IMR-90 (cell line): ENCODE results near the gene CDHR2. TPM values are rescaled to one million over a fixed set of nuclear protein-coding genes. Genes with fewer than 3 reads are reported as not detected.

Experiments
- ATAC-seq: fragments of 200-7000 bp; cut with Tn5 transposase; 2 replicates; pipeline ENCODE4 v1.9.1; 2020; ENCODE audit warnings: low read depth, mild to moderate bottlenecking, moderate library complexity
- BruUV-seq: library from RNA; stranded (reverse); fragments of 400-500 nt; replicated peaks from 2 replicates; lab custom pipeline; 2021; lab: Mats Ljungman, UMichigan
- CTCF ChIA-PET: fragments of 300-600 bp; formaldehyde crosslinking; extraction: SDS; loops from one replicate; lab custom pipeline; 2021; ENCODE audit warnings: antibody characterized with exemption; lab: Yijun Ruan, JAX
- POLR2A ChIA-PET: fragments of 300-600 bp; sonication (Branson Sonifier 250); formaldehyde crosslinking; loops from one replicate; lab custom pipeline; 2022; ENCODE audit warnings: antibody characterized with exemption; ENCODE audit not compliant: unreplicated experiment; lab: Charles Lee
- DNase-seq: peaks from one replicate; pipeline ENCODE4 v3.0.0; 2013
- H2AFZ ChIP-seq: replicated peaks from 2 replicates; pipeline ENCODE3; 2013; ENCODE audit warnings: low read length, mild to moderate bottlenecking; ENCODE audit not compliant: poor library complexity
- H2AK5ac ChIP-seq: 2 replicates; pipeline ENCODE4 v1.6.1; 2013; ENCODE audit warnings: low read depth, low read length, inconsistent platforms
- H2AK9ac ChIP-seq: replicated peaks from 2 replicates; pipeline ENCODE3; 2013; ENCODE audit warnings: mild to moderate bottlenecking, low read depth, low read length, moderate library complexity; ENCODE audit not compliant: poor library complexity
- H2BK120ac ChIP-seq: 2 replicates; pipeline ENCODE4 v1.6.1; 2013; ENCODE audit warnings: low read depth, low read length, inconsistent platforms
- H2BK15ac ChIP-seq: 3 replicates; pipeline ENCODE4 v1.6.1; 2013; ENCODE audit warnings: low read depth, low read length, inconsistent platforms
- H2BK20ac ChIP-seq: 2 replicates; pipeline ENCODE4 v1.6.1; 2013; ENCODE audit warnings: low read depth, mild to moderate bottlenecking, inconsistent platforms, low read length, moderate library complexity
- H2BK5ac ChIP-seq: 2 replicates; pipeline ENCODE4 v1.6.1; 2013; ENCODE audit warnings: mild to moderate bottlenecking, low read depth, low read length, inconsistent platforms; ENCODE audit not compliant: poor library complexity, severe bottlenecking
- H3K14ac ChIP-seq: replicated peaks from 2 replicates; pipeline ENCODE4 v1.6.1; 2013; ENCODE audit warnings: low read depth, low read length, inconsistent platforms
- H3K18ac ChIP-seq: 2 replicates; pipeline ENCODE4 v1.6.1; 2013; ENCODE audit warnings: low read depth, low read length, control low read depth
- H3K23ac ChIP-seq: 2 replicates; pipeline ENCODE4 v1.6.1; 2013; ENCODE audit warnings: low read depth, low read length, inconsistent platforms
- H3K27ac ChIP-seq: 2 replicates; pipeline ENCODE4 v1.5.1; 2013; ENCODE audit warnings: mild to moderate bottlenecking, control low read depth, low read length; ENCODE audit not compliant: insufficient read depth
- H3K27me3 ChIP-seq: 2 replicates; pipeline ENCODE4 v1.6.1; 2013; ENCODE audit warnings: low read length; ENCODE audit not compliant: control insufficient read depth, insufficient read depth
- H3K36me3 ChIP-seq: 2 replicates; pipeline ENCODE4 v1.6.1; 2013; ENCODE audit warnings: low read length, mixed read lengths; ENCODE audit not compliant: control insufficient read depth, insufficient read depth
- H3K4ac ChIP-seq: 2 replicates; pipeline ENCODE4 v1.6.1; 2013; ENCODE audit warnings: low read depth, low read length, inconsistent platforms
- H3K4me1 ChIP-seq: 2 replicates; pipeline ENCODE4 v1.6.1; 2013; ENCODE audit warnings: low read length, mixed read lengths; ENCODE audit not compliant: control insufficient read depth, insufficient read depth
- H3K4me2 ChIP-seq: 2 replicates; pipeline ENCODE4 v1.6.1; 2013; ENCODE audit warnings: low read depth, mild to moderate bottlenecking, control low read depth, low read length, moderate library complexity
- H3K4me3 ChIP-seq: 2 replicates; pipeline ENCODE4 v1.5.1; 2013; ENCODE audit warnings: low read depth, mild to moderate bottlenecking, control low read depth, low read length, moderate library complexity; ENCODE audit not compliant: insufficient read depth
- H3K56ac ChIP-seq: 2 replicates; pipeline ENCODE4 v1.6.1; 2013; ENCODE audit warnings: low read length, inconsistent platforms; ENCODE audit not compliant: insufficient read depth; ENCODE audit errors: extremely low read depth
- H3K79me1 ChIP-seq, 2 experiments: 2 replicates each; pipeline ENCODE4 v1.6.1; 2013; ENCODE audit warnings: low read length in 2 of 2, inconsistent platforms in 1 of 2, low read depth in 1 of 2
- H3K9ac ChIP-seq: 2 replicates; pipeline ENCODE4 v1.6.1; 2013; ENCODE audit warnings: low read depth, low read length, control low read depth
- H3K9me1 ChIP-seq: 2 replicates; pipeline ENCODE4 v1.6.1; 2013; ENCODE audit warnings: low read length, inconsistent platforms; ENCODE audit not compliant: insufficient read depth
- H3K9me3 ChIP-seq: 2 replicates; pipeline ENCODE4 v1.6.1; 2013; ENCODE audit warnings: low read length; ENCODE audit not compliant: control insufficient read depth, insufficient read depth
- H4K20me1 ChIP-seq: 2 replicates; pipeline ENCODE4 v1.6.1; 2013; ENCODE audit warnings: low read length, inconsistent platforms; ENCODE audit not compliant: insufficient read depth
- H4K5ac ChIP-seq: 2 replicates; pipeline ENCODE4 v1.6.1; 2013; ENCODE audit warnings: mild to moderate bottlenecking, low read depth, low read length, control low read depth
- H4K8ac ChIP-seq, 2 experiments: 2 replicates each; pipeline ENCODE4 v1.6.1; 2013; ENCODE audit warnings: low read depth in 2 of 2, low read length in 2 of 2, control low read depth in 1 of 2, inconsistent platforms in 1 of 2
- H4K91ac ChIP-seq: 2 replicates; pipeline ENCODE4 v1.6.1; 2013; ENCODE audit warnings: low read depth, low read length, inconsistent platforms; ENCODE audit not compliant: insufficient read depth
- CEBPB ChIP-seq: IDR thresholded peaks from 2 replicates; pipeline ENCODE4 v1.6.1; 2012; ENCODE audit warnings: low read depth, low read length, improper control_type of control experiment
- FOS ChIP-seq: fragments of 150-350 bp; IDR thresholded peaks from 2 replicates; pipeline ENCODE4 v1.6.1; 2016; ENCODE audit warnings: low read depth, low read length
- MAZ ChIP-seq: IDR thresholded peaks from 2 replicates; pipeline ENCODE4 v1.6.1; 2012; ENCODE audit warnings: low read depth, mild to moderate bottlenecking, low read length, improper control_type of control experiment, moderate library complexity, borderline replicate concordance
- NFE2L2 ChIP-seq: fragments of 150-350 bp; IDR thresholded peaks from 2 replicates; pipeline ENCODE4 v1.6.1; 2016; ENCODE audit warnings: low read depth, mild to moderate bottlenecking, low read length
- RFX5 ChIP-seq: IDR thresholded peaks from 2 replicates; pipeline ENCODE4 v1.8.0; 2012; ENCODE audit warnings: low read depth, mild to moderate bottlenecking, low read length, moderate library complexity
- WGBS, 2 experiments: methylation state at CpG; one replicate each; pipeline versions ENCODE4 v1.1.5 to v1.1.7; 2013; ENCODE audit warnings: missing lambda C conversion rate in 2 of 2; ENCODE audit not compliant: insufficient read length in 1 of 2; ENCODE audit errors: extremely low coverage in 2 of 2; 5-methylcytosine and 5-hydroxymethylcytosine counted together
- dilution Hi-C: fragments of 300-500 bp; cut with HindIII; formaldehyde crosslinking; loops from one replicate; pipeline ENCODE4 v1.14.3; 2018; ENCODE audit warnings: low sequenced_read_pairs; ENCODE audit not compliant: unreplicated experiment
- in situ Hi-C: fragments of 300-500 bp; cut with MboI; formaldehyde crosslinking; loops from 3 replicates; pipeline ENCODE4 v1.14.3; 2019; ENCODE audit warnings: low sequenced_read_pairs, inconsistent platforms, mixed read lengths
- intact Hi-C: fragments of 100-400 bp; cut with micrococcal nuclease; formaldehyde crosslinking; loops from 2 replicates; pipeline ENCODE4 v1.10.0; 2022
- polyA plus RNA-seq, 3 experiments: library from polyadenylated mRNA; depleted of rRNA; stranded (reverse); fragments of >200 nt; gene quantifications; 2 replicates each; pipeline ENCODE4 v1.2.3, GENCODE V29; 2012; ENCODE audit warnings: low replicate concordance in 1 of 3
- total RNA-seq: library from RNA; depleted of rRNA; stranded (reverse); fragments of >200 nt; gene quantifications from 2 replicates; pipeline ENCODE4 v1.2.3, GENCODE V29; 2012

CDHR2 gene
- total and polyA plus RNA-seq, 2 of the 4 experiments (the other 2 are of a cell fraction), result not detected

GRCh38 chr5:176545737-176546509 lies 3.2 kb upstream of the CDHR2 start:
- H3K18ac ChIP-seq, result no peak overlapping the region
- H3K9me1 ChIP-seq, result no peaks in the 10 kb centered on the region
- no peak overlapping the region for H3K23ac ChIP-seq
- H3K9ac ChIP-seq, result no peak overlapping the region
- H3K79me1 ChIP-seq, result no peaks in the 10 kb centered on the region; a peak in 1 of 4 replicates
- ChIA-PET POLR2A (no interaction called here), CTCF (no interaction called here)
- H3K56ac ChIP-seq, result no peak overlapping the region
- in situ Hi-C loops (no loop called here), intact Hi-C loops (no loop called here), dilution Hi-C loops (no loop called here)
- H2BK20ac ChIP-seq, result no peak overlapping the region
- BruUV-seq, result no TSS peak
- H4K91ac ChIP-seq, result no peak overlapping the region
- H3K4me2 ChIP-seq, result no peak overlapping the region
- H3K27me3 ChIP-seq, result peaks cover 2% of the 10 kb centered on the region; the same call in 1 of the 2 replicates
- no peak overlapping the region for H2BK5ac ChIP-seq
- no peak overlapping the region for H4K8ac ChIP-seq
- no peak overlapping the region for H3K4me3 ChIP-seq
- TF ChIP-seq NFE2L2, result no peak
- no peak for TF ChIP-seq RFX5
- TF ChIP-seq CEBPB, result no peak
- no peak for TF ChIP-seq MAZ
- TF ChIP-seq FOS, result no peak
- H2BK120ac ChIP-seq, result no peak overlapping the region
- H2AK9ac ChIP-seq, result no peak overlapping the region
- no peaks in the 10 kb centered on the region for H3K9me3 ChIP-seq
- H3K4ac ChIP-seq, result no peak overlapping the region
- no peak overlapping the region for H2AFZ ChIP-seq
- H3K36me3 ChIP-seq, result no peaks in the 10 kb centered on the region
- no peak overlapping the region for H4K5ac ChIP-seq
- H4K20me1 ChIP-seq, result no peaks in the 10 kb centered on the region
- H3K4me1 ChIP-seq, result peaks cover 9% of the 10 kb centered on the region
- DNase-seq, result no peak
- H3K14ac ChIP-seq, result no peak overlapping the region
- no peak overlapping the region for H2AK5ac ChIP-seq
- no peak overlapping the region for H2BK15ac ChIP-seq
- no peak for ATAC-seq
- WGBS, 2 experiments, result 67% methylated on average over 6 of the region's 13 CpGs; no CpG with 5 or more reads in 1 of the 2 experiments
- H3K27ac ChIP-seq, result no peak overlapping the region
